NOMO-1 treated with DMSO at 0.1 percent for 48 hours (cell line): ENCODE results near the gene ARHGAP24.
"Not testable (repeated sequence)": the region's sequence is repeated elsewhere in the genome, so short reads cannot be mapped to it uniquely, and the experiment has no call there.

Experiments
- DNase-seq: peaks from one replicate; lab custom pipeline; 2025; ENCODE audit not compliant: unreplicated experiment; lab: John Stamatoyannopoulos, UW

ARHGAP24 gene

DNA sequence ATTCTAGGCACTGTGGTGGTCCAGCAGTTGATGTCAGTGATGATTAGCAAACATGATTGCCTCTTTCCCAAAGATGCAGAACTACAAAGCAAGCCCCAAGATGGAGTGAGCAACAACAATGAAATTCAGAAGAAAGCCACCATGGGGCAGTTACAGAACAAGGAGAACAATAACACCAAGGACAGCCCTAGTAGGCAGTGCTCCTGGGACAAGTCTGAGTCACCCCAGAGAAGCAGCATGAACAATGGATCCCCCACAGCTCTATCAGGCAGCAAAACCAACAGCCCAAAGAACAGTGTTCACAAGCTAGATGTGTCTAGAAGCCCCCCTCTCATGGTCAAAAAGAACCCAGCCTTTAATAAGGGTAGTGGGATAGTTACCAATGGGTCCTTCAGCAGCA lies 519.6 kb downstream of the ARHGAP24 start:
- no peak for DNase-seq

DNA sequence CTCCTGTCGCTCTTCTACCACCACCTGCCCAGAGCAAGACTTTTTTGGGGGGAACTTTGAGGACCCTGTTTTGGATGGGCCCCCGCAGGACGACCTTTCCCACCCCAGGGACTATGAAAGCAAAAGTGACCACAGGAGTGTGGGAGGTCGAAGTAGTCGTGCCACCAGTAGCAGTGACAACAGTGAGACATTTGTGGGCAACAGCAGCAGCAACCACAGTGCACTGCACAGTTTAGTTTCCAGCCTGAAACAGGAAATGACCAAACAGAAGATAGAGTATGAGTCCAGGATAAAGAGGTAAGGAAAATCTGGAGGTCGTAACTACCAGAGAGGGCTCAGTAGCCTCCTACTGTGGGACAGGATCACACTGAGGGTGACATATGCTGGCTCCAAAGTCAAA lies 520.4 kb downstream of the ARHGAP24 start:
- no peak for DNase-seq

DNA sequence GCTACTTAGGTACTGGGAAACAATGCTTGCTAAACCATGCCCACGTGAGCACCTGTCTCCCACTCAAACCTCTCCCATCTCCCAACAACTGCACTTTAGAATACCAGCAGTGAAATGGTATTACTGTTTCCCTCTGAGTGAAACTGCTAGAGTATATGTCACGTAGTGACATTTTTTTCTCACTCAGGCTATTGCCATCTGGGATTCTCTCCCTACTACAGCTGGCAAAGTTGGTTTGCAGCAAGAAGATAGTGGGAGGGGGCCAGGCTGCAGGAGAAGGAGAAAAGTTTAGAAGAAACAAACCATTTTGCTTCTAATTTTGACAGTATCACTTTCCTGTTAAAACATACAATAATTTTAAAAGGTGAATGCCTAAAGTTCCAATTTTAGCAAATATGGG lies 526.6 kb downstream of the ARHGAP24 start:
- DNase-seq: no peak

- DNase-seq: no peak
Observed at GRCh38 chr4:86004030-86004429, 529.1 kb downstream of the ARHGAP24 start.

GRCh38 chr4:86006057-86006456 lies 531.1 kb downstream of the ARHGAP24 start:
- DNase-seq: no peak

GRCh38 chr4:86007042-86007441 lies 532.1 kb downstream of the ARHGAP24 start:
- DNase-seq: no peak

DNA sequence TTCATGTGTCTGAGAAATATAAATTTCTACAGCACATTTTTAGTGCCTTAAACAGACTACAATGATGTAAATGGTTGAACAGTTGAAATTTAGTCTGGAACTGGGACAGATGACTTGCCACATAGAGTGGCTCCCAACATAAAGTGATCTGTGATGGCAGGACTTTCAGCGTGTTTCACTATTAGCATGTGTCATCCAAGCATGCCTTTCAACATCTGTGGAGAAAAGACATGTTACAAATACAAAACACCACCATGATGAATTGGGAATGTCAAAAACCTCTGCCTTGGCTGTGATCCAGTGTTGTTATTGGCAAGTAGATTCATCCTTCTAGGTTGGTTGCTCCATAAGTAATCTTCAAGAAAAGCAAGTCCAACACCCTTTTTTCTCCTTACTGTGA lies 536.2 kb downstream of the ARHGAP24 start:
- DNase-seq: no peak

GRCh38 chr4:86013621-86014020 lies 538.7 kb downstream of the ARHGAP24 start:
- no peak for DNase-seq

DNA sequence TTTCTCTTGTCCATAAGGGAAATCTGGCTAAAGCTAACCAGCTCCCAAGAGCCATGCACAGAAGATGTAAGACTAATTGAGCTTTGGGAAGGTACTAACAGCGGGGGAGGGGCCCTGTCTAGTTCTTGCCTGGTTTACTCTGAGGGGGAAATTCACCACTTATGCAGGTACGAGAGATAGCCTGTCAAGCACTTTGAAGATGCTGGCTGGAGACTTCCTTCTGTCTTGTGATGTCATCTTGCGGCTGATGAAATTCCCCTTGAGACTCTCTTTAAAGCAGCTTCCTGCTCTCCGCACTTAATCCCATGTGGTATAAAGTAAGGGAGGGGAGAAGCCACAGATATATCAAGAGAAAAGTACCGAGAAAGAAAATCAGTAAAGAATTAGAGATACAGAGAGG lies 539.6 kb downstream of the ARHGAP24 start:
- DNase-seq: no peak

- no peak for DNase-seq
Observed at GRCh38 chr4:86015412-86016350, 540.7 kb downstream of the ARHGAP24 start.

DNA sequence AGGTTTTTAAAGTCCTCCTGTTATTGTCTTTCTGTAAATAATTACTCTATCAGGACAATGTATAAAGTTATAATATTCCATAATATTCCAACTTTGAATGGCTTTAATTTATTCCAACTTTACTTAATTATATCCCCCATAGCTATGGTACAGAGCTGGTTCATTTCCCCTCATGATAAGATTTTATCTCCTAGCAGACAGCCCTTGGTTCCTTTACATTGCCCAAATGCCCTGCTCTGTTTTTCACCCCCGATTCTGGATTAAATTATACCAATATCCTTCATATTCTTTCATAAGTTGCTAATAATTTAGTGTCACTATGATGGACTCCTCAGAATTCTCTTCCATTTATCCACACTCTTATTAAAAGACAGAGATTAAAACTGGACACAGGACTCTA lies 544.4 kb downstream of the ARHGAP24 start:
- no peak for DNase-seq

- no peak for DNase-seq
Observed at GRCh38 chr4:86019906-86020305, 545.0 kb downstream of the ARHGAP24 start.

DNA sequence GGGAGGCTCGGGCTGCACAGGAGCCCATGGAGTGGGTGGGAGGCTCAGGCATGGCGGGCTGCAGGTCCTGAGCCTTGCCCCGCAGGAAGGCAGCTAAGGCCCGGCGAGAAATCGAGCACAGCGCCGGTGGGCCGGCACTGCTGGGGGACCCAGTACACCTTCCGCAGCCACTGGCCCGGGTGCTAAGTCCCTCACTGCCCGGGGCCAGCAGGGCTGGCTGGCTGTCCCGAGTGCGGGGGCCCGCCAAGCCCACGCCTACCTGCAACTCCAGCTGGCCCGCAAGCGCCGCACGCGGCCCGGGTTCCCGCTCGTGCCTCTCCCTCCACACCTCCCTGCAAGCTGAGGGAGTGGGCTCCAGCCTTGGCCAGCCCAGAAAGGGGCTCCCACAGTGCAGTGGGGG lies 546.7 kb downstream of the ARHGAP24 start:
- not testable (repeated sequence) for DNase-seq

GRCh38 chr4:86026720-86027119 lies 551.8 kb downstream of the ARHGAP24 start:
- no peak for DNase-seq

DNA sequence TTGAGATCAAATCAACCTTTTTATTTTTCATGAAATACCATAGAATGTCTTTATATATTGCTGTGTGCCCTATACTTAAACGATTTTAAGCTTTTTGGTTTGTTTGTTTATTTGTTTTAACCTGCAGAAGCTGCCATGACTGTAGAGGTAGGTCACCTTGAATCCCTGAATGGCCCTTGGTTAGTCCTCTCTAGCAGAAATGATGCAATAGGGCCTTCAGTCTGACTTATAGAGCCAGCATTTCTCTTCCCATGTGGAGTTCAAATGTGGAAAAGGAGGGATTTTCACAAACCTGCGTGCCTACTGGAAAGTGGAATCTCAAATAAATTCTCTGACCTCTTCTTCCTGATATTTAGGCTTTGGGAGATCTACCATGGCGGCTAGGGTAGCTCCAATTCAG lies 557.0 kb downstream of the ARHGAP24 start:
- DNase-seq: no peak

DNA sequence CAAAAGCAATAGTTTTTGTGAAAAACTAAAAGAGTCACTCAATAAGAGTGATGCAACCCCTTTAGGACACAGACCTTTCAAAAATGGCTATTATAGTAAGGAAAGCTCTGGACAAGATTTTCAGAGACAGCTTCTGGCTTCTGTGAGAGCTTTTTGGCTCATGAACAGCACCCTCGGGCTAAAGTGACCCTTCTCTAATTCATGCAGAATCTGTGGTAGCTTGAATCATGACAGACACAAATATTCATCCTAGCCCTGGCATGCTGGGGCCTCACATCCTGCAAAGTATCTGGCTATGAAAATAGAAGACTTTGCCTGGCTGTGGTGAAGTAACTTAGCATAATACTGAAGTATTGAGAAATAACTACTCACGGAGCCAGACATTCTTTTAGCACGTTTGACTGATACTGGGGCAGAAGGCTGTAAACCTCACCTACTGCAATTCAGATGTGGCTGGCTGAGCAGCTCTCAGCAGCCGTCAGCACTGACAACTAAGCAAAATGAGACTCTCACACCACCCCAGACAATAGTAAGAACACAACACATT lies 557.6 kb downstream of the ARHGAP24 start:
- peak; percentile 82 for DNase-seq

- DNase-seq: peak; percentile 48
Observed at GRCh38 chr4:86033171-86033570, 558.2 kb downstream of the ARHGAP24 start.

- no peak for DNase-seq
Observed at GRCh38 chr4:86034616-86035015, 559.7 kb downstream of the ARHGAP24 start.

- DNase-seq: no peak
Observed at GRCh38 chr4:86035688-86036087, 560.7 kb downstream of the ARHGAP24 start.

DNA sequence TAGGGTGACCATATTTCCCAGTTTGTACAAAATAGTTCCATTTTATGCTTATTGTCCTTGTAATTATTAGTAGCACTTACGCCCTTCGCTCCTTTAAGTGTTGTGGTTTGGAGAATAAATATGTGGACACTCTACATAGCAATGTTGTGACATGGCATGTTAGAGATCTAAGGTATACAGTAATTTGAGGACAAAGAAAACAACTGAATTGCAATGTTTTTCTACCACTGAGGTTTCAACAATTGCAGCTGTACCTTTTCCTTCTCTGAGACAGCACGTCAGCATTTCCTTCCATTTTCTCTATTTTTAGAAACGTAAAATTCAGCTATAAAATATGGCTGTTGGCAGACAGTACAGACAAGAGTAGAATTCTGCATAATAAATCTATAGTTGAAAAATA lies 561.8 kb downstream of the ARHGAP24 start:
- no peak for DNase-seq

DNA sequence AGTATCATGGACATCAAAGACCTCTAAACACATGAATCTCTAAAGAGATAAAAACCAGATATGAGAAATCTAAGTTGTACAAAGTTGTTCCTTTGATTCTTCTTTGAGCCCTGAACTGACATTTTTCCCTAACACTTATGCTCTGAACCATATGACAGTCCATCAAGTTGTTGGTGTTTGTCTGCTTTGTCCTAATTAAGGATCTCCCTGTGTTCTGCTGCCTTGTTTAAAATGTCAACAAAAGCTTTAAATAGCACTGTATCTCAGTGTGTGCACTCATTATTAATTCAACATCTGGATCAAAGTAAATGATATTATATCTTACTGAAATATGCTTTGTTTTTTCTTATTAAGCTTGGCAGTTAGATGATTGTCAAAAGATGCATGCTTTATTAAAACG lies 563.1 kb downstream of the ARHGAP24 start:
- DNase-seq: no peak

DNA sequence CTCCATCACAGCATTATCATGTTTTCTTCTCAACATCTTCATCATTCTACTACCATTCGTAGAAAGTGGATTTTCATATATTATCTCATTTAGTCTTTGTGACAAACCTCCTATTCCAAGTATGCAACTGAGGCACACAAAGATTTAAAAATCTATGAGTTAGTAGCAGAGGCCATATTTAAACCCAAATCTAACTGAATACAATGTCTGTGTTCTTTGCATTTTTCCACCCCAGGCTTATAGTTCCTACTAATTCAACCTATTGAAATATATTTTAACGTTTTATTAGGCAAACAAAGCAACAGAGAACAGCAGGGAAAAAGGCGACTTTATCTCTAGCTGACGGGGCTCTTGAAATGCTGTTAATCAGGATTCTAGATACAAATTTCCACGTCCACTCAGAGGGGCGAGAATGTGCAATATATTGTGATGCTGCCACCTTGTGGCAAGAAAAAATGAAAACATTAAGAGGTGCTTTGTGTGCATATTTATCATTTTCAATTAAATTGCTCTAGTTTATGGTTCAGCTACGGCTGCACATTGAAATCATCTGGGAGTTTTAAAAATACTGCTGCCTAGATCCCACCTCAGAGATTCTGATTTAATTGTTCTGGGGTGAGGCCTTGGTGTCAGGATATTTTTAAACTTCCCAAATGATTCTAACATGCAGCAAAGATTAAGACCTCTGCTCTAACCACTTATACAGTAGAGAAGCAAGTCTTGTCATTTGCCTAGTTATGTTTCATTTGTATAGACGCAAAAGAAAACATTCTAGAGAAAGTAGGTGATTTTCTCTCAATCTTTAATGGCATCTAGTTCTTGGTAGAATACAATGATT lies 569.0 kb downstream of the ARHGAP24 start:
- peak; percentile 38 for DNase-seq
